Measurements from ENCODE around the gene MLLT3.

- TF ChIP-seq CTCF (IDR thresholded peaks at IDR 0.05) (no peak), POLR2A (IDR thresholded peaks at IDR 0.05) (no peak)
Observed at GRCh38 chr9:20437476-20437875, 184.8 kb downstream of the MLLT3 start.

Data from uterus (tissue), 2 donors.